HG03432 (cell line): ENCODE measurements around the gene CACNA1E.
"Not testable (repeated sequence)": the region's sequence is repeated elsewhere in the genome, so short reads cannot be mapped to it uniquely, and the experiment has no call there.

Source experiments
- ATAC-seq: cut with Tn5 transposase; IDR thresholded peaks from one replicate; pipeline ENCODE4 v1.9.1; 2021; ENCODE audit warnings: mild to moderate bottlenecking, moderate library complexity; ENCODE audit not compliant: unreplicated experiment

Gene CACNA1E

DNA sequence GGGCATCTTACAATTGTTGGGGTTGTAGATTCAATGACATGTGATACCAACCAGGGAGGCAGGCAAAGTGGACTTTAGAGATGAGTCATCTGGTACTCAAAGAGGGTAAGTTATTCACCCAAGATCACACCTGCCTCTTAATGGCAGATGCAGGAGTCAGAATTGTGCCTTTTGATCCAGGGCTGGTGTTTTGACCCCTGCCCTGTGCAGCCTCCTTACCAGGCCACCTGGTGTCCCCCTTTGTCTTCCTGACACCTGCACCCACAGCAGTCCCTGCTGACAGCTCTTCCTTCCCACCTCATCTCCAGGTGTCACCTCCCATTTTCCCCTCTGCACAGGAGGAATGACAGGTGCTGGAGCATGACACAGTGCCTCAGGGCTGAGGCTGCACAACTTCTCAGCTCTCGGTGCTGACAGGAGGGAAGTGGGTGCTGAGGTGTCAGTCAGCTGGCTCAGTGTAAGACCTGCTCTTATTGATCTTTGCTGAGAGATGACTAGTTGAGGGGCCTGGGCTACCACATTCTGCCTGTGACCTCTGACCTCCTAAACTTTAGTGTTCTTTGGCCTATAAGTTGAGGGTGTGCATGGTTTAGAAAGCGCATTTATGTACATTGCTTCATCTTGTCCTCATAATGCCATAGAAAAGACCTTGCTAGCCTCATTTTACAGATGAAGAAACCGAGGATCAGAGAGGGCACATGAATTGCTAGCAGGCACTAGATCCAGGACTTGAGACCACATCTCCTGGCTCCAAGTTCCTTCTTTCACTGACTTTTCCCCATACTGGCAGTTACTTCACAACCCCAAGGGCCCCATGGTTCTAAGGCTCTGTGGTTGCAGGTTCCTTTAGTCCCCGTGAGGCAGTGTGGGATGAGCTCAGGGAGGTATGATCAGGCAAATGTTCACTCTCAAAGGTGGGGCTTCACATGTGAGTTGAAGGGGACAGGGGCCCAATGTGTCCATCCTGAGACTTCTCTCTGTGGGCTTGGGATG lies 31.3 kb downstream of the CACNA1E start:
- ATAC-seq: peak; percentile 85

DNA sequence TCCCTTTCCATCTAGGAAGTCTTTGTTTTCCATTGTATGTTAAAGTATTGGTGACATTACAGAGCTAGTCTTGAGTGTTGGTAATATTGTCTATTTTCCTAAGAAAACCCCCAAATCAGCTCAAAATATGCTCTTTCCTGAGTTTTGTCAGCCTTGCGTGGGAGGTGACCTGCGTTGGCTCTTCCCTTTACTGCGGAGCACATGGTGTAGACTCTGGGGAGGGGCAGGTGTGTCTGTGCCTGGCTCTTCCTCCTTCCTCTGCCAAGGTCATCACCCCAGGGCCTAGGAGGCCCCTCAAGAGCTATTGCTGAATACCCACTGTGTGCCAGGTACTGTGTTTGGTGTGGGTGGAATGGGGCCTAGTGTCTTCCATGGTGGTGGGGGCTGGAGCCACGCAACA lies 33.4 kb downstream of the CACNA1E start:
- no peak for ATAC-seq

GRCh38 chr1:181517181-181517875 lies 34.0 kb downstream of the CACNA1E start:
- ATAC-seq: no peak

- ATAC-seq: no peak
Measured at GRCh38 chr1:181518152-181518551, 34.8 kb downstream of the CACNA1E start.

GRCh38 chr1:181522864-181523263 lies 39.5 kb downstream of the CACNA1E start:
- no peak for ATAC-seq

DNA sequence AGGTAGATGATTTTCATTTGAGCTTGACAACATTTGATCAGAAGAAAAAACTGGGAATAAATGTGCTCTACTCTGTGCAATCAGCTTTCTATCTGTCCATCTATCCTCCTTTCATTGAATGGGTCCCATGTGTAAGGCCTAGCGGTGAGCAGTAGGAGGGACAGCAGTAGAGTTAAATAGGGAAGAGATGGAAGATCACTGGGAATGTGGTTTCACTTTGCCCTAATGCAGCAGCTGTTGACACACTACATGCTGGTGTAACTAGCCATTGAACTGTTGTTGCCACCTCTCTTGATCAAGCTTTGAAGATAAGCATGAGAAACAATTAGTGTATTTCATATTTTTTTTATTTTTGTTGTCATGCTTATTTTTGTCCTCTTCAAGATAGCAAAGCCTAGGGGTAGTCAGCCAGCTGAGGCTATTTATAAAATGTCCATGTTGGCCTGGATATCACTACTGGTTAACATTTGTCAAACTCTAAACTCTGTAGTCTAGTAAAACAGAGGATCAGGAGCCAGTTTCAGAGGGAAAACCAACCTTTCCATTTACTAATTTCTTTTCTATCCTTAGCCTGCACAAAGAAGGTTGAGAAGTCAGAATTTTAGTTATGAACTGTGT lies 41.9 kb downstream of the CACNA1E start:
- ATAC-seq: no peak

DNA sequence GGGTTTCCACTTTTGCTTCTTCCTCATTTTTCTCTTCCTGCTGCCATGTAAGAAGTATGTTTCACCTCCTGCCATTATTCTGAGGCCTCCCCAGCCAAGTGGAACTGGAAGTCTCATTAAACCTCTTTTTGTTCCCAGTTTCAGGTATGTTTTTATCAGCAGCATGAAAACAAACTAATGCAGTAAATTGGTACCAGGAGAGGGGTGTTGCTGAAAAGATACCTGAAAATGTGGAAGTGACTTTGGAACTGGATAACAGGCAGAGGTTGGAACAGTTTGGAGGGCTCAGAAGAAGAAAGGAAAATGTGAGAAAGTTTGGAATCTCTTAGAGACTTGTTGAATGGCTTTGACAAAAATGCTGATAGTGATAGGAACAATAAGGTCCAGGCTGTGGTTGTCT lies 44.9 kb downstream of the CACNA1E start:
- not testable (repeated sequence) for ATAC-seq

- no peak for ATAC-seq
Measured at GRCh38 chr1:181531441-181531840, 48.1 kb downstream of the CACNA1E start.

DNA sequence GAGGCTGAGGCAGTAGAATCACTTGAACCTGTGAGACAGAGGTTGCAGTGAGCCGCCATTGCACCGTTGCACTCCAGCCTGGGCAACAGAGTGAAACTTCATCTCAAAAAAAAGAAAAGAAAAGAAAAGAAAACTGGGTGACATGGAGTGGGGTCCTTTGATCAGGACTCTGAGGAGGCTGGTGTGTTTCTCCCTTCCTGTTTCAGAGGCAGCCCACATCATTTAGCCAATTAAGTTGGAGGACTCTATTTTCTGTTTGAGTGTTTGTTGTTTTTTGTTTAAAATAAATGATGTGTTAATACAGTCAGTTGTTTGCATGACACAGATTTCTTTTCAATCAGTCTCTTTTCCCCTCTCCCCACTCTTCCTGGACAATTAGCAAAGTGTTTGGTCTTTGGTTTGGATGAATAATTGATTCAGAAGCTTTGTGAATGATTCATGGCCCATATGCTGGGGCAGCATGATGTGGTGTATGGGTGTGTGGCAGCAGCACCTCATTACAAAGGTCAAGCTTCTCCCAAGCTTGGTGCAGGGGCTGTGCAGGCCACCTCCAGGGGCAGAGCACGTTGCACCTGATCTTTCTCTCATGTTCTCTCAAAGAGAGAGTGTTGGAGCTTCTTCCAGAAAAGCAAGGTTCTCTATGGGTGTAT lies 48.8 kb downstream of the CACNA1E start:
- no peak for ATAC-seq

GRCh38 chr1:181538836-181539235 lies 55.5 kb downstream of the CACNA1E start:
- ATAC-seq: no peak

DNA sequence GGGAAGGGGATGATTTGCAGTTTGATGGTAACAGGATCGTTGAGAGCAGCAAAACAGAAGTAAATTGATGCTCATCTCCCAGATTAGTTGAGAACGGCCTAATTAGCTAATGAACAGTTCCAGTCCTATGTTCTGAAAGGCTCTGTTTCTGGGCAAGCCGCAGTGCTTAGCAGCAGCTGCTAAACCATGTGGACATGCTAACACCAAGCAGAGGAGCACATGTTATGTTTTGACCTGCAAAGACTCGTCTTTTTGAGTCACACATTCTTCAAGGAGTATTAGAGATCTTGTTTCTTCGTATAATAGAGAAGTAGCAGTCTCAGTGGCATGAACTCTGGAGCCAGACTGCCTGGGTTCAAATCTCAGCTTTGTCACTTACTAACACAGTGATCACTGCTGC lies 58.1 kb downstream of the CACNA1E start:
- no peak for ATAC-seq

- no peak for ATAC-seq
Measured at GRCh38 chr1:181541947-181542346, 58.6 kb downstream of the CACNA1E start.

DNA sequence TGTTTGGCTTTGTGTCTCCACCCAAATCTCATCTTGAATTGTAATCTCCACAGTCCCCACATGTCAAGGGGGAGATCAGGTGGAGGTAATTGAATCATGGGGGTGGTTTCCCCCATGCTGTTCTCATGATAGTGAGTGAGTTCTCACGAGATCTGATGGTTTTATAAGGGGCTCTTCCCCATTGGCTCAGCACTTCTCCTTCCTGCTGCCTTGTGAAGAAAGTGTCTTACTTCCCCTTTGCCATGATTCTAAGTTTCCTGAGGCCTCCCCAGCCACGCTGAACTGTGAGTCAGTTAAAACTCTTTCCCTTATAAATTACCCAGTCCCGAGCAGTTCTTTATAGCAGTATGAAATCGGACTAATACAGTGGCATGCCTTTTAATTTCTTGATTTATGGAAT lies 59.1 kb downstream of the CACNA1E start:
- not testable (repeated sequence) for ATAC-seq

GRCh38 chr1:181545395-181545794 lies 62.1 kb downstream of the CACNA1E start:
- ATAC-seq: no peak

DNA sequence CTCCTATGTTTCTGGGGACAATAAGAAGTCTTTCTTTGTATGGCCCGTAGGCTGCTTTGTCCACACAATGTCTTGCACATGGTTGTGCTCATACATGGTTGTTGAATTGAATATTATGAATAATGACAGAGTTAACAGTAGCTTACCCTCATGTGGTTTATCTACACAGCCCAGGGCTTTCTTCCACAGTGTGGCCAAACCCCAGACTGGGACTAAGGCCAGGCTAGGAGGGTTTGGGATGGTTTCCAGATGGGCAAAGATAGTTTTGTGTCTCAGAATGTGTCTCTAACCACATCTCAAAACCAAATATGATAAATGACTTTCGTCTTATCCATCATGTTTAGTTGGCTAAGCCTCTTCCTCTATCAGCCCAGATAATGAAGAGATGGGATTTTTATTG lies 65.2 kb downstream of the CACNA1E start:
- ATAC-seq: no peak

GRCh38 chr1:181551249-181551648 lies 67.9 kb downstream of the CACNA1E start:
- no peak for ATAC-seq

GRCh38 chr1:181551754-181552153 lies 68.4 kb downstream of the CACNA1E start:
- ATAC-seq: no peak

- no peak for ATAC-seq
Measured at GRCh38 chr1:181554465-181554864, 71.1 kb downstream of the CACNA1E start.

DNA sequence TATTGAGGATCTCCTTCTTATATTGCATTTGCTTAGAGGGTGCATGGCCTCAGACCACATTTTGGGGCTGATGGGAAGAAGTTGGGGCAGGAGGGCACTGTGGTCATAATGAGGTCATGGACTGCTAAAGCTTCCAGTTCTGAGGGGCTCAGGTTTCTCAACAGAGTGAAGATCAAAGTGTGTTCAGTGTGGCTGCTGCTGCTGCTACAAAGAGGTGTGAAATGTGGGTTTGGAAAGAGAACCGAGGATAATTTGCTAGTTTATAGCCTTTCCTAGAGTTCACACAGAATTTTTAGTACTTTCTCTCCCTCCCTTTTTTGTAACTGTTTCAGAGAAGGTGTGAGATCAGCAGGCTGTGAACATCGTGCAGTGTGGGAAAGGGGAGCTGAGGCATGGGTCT lies 73.3 kb downstream of the CACNA1E start:
- ATAC-seq: no peak

- no peak for ATAC-seq
Measured at GRCh38 chr1:181557313-181557712, 74.0 kb downstream of the CACNA1E start.

- no peak for ATAC-seq
Measured at GRCh38 chr1:181558416-181558815, 75.1 kb downstream of the CACNA1E start.
